K562 (cell line): ENCODE results near the gene CC2D1A. TPM values are rescaled to one million over a fixed set of nuclear protein-coding genes. Genes with fewer than 3 reads are reported as not detected.
A peak's percentile ranks its signal among the peaks of the same experiment; 100 is the strongest.

Experiments
- ATAC-seq: fragments of 200-7000 bp; cut with Tn5 transposase; 3 replicates; pipeline ENCODE4 v1.9.1; 2020; ENCODE audit warnings: moderate library complexity
- BruUV-seq: library from RNA; stranded (reverse); fragments of 400-500 nt; replicated peaks from 2 replicates; lab custom pipeline; 2021; lab: Mats Ljungman, UMichigan
- CTCF ChIA-PET: fragments of 300-600 bp; formaldehyde crosslinking; extraction: SDS; loops from one replicate; lab custom pipeline; 2021; ENCODE audit warnings: low intra/inter-chr PET ratio; lab: Yijun Ruan, JAX
- POLR2A ChIA-PET: fragments of 300-600, 350-650 bp; sonication (Branson Sonifier 250); formaldehyde crosslinking; extraction: SDS; loops from one replicate; lab custom pipeline; 2021; ENCODE audit warnings: antibody characterized with exemption, inconsistent platforms; lab: Yijun Ruan, JAX
- DNase-seq, 4 experiments: peaks; one replicate each; pipeline versions ENCODE4 v3.0.0 to v3.0.0-alpha.2; 2011 to 2018; ENCODE audit warnings: low spot score in 3 of 4, mixed read lengths in 3 of 4; ENCODE audit errors: extremely low read depth in 1 of 4
- FAIRE-seq: peaks from 2 replicates; lab custom pipeline; 2011; peaks lifted over from hg19 to GRCh38; lab: Jason Lieb, UNC
- H2AFZ ChIP-seq: 2 replicates; pipeline ENCODE4 v1.6.0; 2011; ENCODE audit warnings: low read depth, low read length, control low read depth, inconsistent platforms
- H3K27ac ChIP-seq: fragments of 200-600 bp; 3 replicates; pipeline ENCODE4 v1.8.0; 2011; ENCODE audit warnings: low read depth, mild to moderate bottlenecking, control low read depth, inconsistent platforms, low read length, moderate library complexity, mixed read lengths; ENCODE audit errors: extremely low read depth
- H3K27me3 ChIP-seq, 2 experiments: fragments of 300-600 bp in 1 of 2; 2 replicates in 1 of 2; 3 replicates in 1 of 2; pipeline versions ENCODE4 v1.6.0 to v1.8.0; 2011; ENCODE audit warnings: inconsistent platforms in 2 of 2, low read length in 2 of 2, mild to moderate bottlenecking in 1 of 2, mixed read lengths in 1 of 2, moderate library complexity in 1 of 2; ENCODE audit not compliant: control insufficient read depth in 2 of 2, insufficient read depth in 2 of 2
- H3K36me3 ChIP-seq: fragments of 300-600 bp; 3 replicates; pipeline ENCODE4 v1.8.0; 2011; ENCODE audit warnings: mild to moderate bottlenecking, low read length, inconsistent platforms; ENCODE audit not compliant: control insufficient read depth, insufficient read depth
- H3K4me1 ChIP-seq, 2 experiments: fragments of 200-600 bp in 1 of 2; replicated peaks in 1 of 2; 2 replicates in 1 of 2; 3 replicates in 1 of 2; pipeline versions ENCODE4 v1.5.1 to v1.8.0; 2011; ENCODE audit warnings: inconsistent platforms in 2 of 2, low read length in 2 of 2, mild to moderate bottlenecking in 1 of 2, mixed read lengths in 1 of 2, moderate library complexity in 1 of 2; ENCODE audit not compliant: control insufficient read depth in 2 of 2, insufficient read depth in 2 of 2
- H3K4me2 ChIP-seq: 2 replicates; pipeline ENCODE4 v1.6.1; 2011; ENCODE audit warnings: low read length, control low read depth, inconsistent platforms, mixed read lengths; ENCODE audit not compliant: insufficient read depth
- H3K4me3 ChIP-seq: fragments of 200-600 bp; sonication (generic), shearing (Covaris generic); 2 replicates; pipeline ENCODE4 v1.5.1; 2016; ENCODE audit warnings: control low read depth, inconsistent platforms
- H3K79me2 ChIP-seq: fragments of 200-600 bp; 3 replicates; pipeline ENCODE4 v1.8.0; 2011; ENCODE audit warnings: low read length, inconsistent platforms; ENCODE audit not compliant: control insufficient read depth, insufficient read depth
- H3K9ac ChIP-seq, 2 experiments: 2 replicates each; pipeline versions ENCODE4 v1.6.0 to v1.6.1; 2011; ENCODE audit warnings: low read depth in 2 of 2, low read length in 2 of 2, control low read depth in 1 of 2, inconsistent platforms in 1 of 2, mild to moderate bottlenecking in 1 of 2, mixed read lengths in 1 of 2; ENCODE audit not compliant: insufficient read depth in 1 of 2
- H3K9me1 ChIP-seq: one replicate; pipeline ENCODE4 v1.6.0; 2011; ENCODE audit warnings: inconsistent platforms, mild to moderate bottlenecking, low read length, moderate library complexity; ENCODE audit not compliant: control insufficient read depth, insufficient read depth
- H3K9me3 ChIP-seq: replicated peaks from 2 replicates; pipeline ENCODE4 v1.5.1; 2011; ENCODE audit warnings: low read depth, low read length, inconsistent platforms; ENCODE audit not compliant: control insufficient read depth, insufficient read depth
- H4K20me1 ChIP-seq: replicated peaks from 2 replicates; pipeline ENCODE4 v1.6.1; 2011; ENCODE audit warnings: low read length, inconsistent platforms, mixed read lengths; ENCODE audit not compliant: control insufficient read depth, insufficient read depth
- ATF3 ChIP-seq, 2 experiments: fragments of 450-650 bp in 1 of 2; sonication (generic) in 1 of 2; formaldehyde crosslinking in 1 of 2; IDR thresholded peaks in 1 of 2; conservative IDR thresholded peaks in 1 of 2; 2 replicates each; pipeline versions ENCODE4 v1.6.1 to v1.8.1; 2016 to 2023; ENCODE audit warnings: mild to moderate bottlenecking in 2 of 2, moderate library complexity in 2 of 2, inconsistent platforms in 1 of 2, missing genetic modification reagents in 1 of 2
- CTCF ChIP-seq, 3 experiments: IDR thresholded peaks in 2 of 3; conservative IDR thresholded peaks in 1 of 3; 2 replicates each; pipeline ENCODE4 v1.5.1; 2011 to 2012; ENCODE audit warnings: low read length in 3 of 3, mild to moderate bottlenecking in 3 of 3, control low read depth in 2 of 3, improper control_type of control experiment in 1 of 3, inconsistent platforms in 1 of 3, low read depth in 1 of 3, mixed read lengths in 1 of 3, moderate library complexity in 1 of 3; ENCODE audit not compliant: insufficient read depth in 2 of 3
- EGR1 ChIP-seq: fragments of 450-650 bp; conservative IDR thresholded peaks from 2 replicates; pipeline ENCODE4 v1.6.1; 2017; ENCODE audit warnings: mild to moderate bottlenecking
- FIP1L1 ChIP-seq: fragments of 200-400 bp; formaldehyde crosslinking; IDR thresholded peaks from 2 replicates; pipeline ENCODE4 v1.6.1; 2018; ENCODE audit warnings: mild to moderate bottlenecking, low read depth, low read length; ENCODE audit not compliant: poor library complexity, severe bottlenecking
- FOXJ2 ChIP-seq: fragments of 200-800 bp; sonication (Bioruptor generic); IDR thresholded peaks from 2 replicates; pipeline ENCODE4 v1.6.1; 2016; ENCODE audit warnings: missing genetic modification characterization, missing compliant biosample characterization
- FOXO4 ChIP-seq: fragments of 450-650 bp; formaldehyde crosslinking; IDR thresholded peaks from 2 replicates; pipeline ENCODE4 v1.4.0; 2020; ENCODE audit warnings: mild to moderate bottlenecking, moderate library complexity
- HIVEP1 ChIP-seq: fragments of 250-450 bp; sonication (Bioruptor Pico); IDR thresholded peaks from 2 replicates; pipeline ENCODE4 v1.4.0; 2020; ENCODE audit warnings: mild to moderate bottlenecking
- SRF ChIP-seq, 2 experiments: fragments of 250-450, 450-650 bp in 1 of 2; sonication (Bioruptor Pico) in 1 of 2; sonication (generic) in 1 of 2; formaldehyde crosslinking; IDR thresholded peaks; 2 replicates each; pipeline versions ENCODE4 v1.5.0 to v1.5.1; 2020 to 2022; ENCODE audit warnings: mild to moderate bottlenecking in 1 of 2, missing genetic modification reagents in 1 of 2
- TAL1 ChIP-seq: fragments of 450-650 bp; IDR thresholded peaks from 2 replicates; pipeline ENCODE4 v1.6.1; 2016; ENCODE audit warnings: mild to moderate bottlenecking
- THRB ChIP-seq: fragments of 450-650 bp; formaldehyde crosslinking; conservative IDR thresholded peaks from 2 replicates; pipeline ENCODE4 v1.4.0; 2022; ENCODE audit warnings: mild to moderate bottlenecking, missing genetic modification characterization
- ZNF780A ChIP-seq: fragments of 250-450 bp; sonication (Bioruptor Pico); IDR thresholded peaks from 2 replicates; pipeline ENCODE4 v1.5.0; 2021; ENCODE audit warnings: mild to moderate bottlenecking
- ZNF79 ChIP-seq: fragments of 250-450 bp; sonication (Bioruptor Pico); IDR thresholded peaks from 2 replicates; pipeline ENCODE4 v1.4.0; 2020; ENCODE audit warnings: low read depth, mild to moderate bottlenecking, moderate library complexity
- WGBS: fragments of 100-300 bp; shearing (Covaris generic); methylation state at CpG from one replicate; pipeline ENCODE4 v1.1.6; 2016; ENCODE audit warnings: low coverage, mixed read lengths; ENCODE audit not compliant: insufficient coverage; ENCODE audit errors: missing lambda C conversion rate; 5-methylcytosine and 5-hydroxymethylcytosine counted together
- in situ Hi-C: fragments of 300-500 bp; cut with MboI; formaldehyde crosslinking; loops from 4 replicates; pipeline ENCODE4 v1.15.0; 2018; ENCODE audit warnings: inconsistent platforms, mixed read lengths
- intact Hi-C: fragments of 100-400 bp; cut with micrococcal nuclease; formaldehyde crosslinking; loops from 2 replicates; pipeline ENCODE4 v1.14.2; 2022
- polyA plus RNA-seq, 8 experiments: library from polyadenylated mRNA; depleted of rRNA in 4 of 8; stranded (reverse) in 5 of 8; unstranded in 3 of 8; fragments of >200 nt; fragmentation: Nextera tagmentation in 2 of 8; fragmentation: Illumina TruSeq in 1 of 8; extraction: Ambion mirVana in 2 of 8; extraction: Trizol in 1 of 8; gene quantifications; 2 replicates each; pipeline versions ENCODE4 v1.2.1 to v1.2.3, GENCODE V29; 2011 to 2014; ENCODE audit warnings: inconsistent platforms in 1 of 8, missing spikeins in 1 of 8
- total RNA-seq, 7 experiments: library from RNA; depleted of rRNA in 6 of 7; stranded (reverse); fragments of >200 nt in 6 of 7; fragmentation: Illumina TruSeq in 2 of 7; extraction: Trizol in 2 of 7; gene quantifications; 2 replicates each; pipeline versions ENCODE4 v1.2.1 to v1.2.3, GENCODE V29; 2011 to 2021; ENCODE audit warnings: low replicate concordance in 1 of 7

Gene CC2D1A
- total and polyA plus RNA-seq, 9 of the 15 experiments (the other 6 are each of a cell fraction or from before 2014, with no cell fraction given) = 0.32 to 31.0 (median 12.9) TPM

- TF ChIP-seq HIVEP1 (CRISPR knock-in tag) (no peak), SRF (CRISPR knock-in tag; IDR thresholded peaks at IDR 0.05) (no peak), FOXO4 (CRISPR knock-in tag) (no peak), FOXJ2 (no peak), ZNF780A (CRISPR knock-in tag) (no peak)
Measured at GRCh38 chr19:13976446-13976845, 70.4 kb downstream of the CC2D1A start (continued).

GRCh38 chr19:13977803-13978202 is 71.8 kb downstream of the CC2D1A start:
- H3K9ac ChIP-seq = peak overlapping the region in 1 of 2 experiments; percentile 28; a peak in 1 of 4 replicates
- POLR2A ChIA-PET = interaction anchor here (0.6 to 1.1 kb wide), 4 partner anchors 12 to 40 kb away, joined by 3 read pairs; no protein-coding TSS in a partner anchor
- intact Hi-C loops = no loop called here
- TF ChIP-seq THRB (no peak), ATF3 (IDR thresholded peaks at IDR 0.05) (no peak), ATF3 (CRISPR knock-in tag; conservative IDR thresholded peaks at IDR 0.05) (no peak), TAL1 (no peak), ZNF79 (CRISPR knock-in tag) (no peak), FIP1L1 (no peak), CTCF (IDR thresholded peaks at IDR 0.05 in 2 of 3, conservative IDR thresholded peaks at IDR 0.05 in 1 of 3; ENCODE audit: insufficient read depth in 2 of 3, low read depth in 1 of 3, low read length in 3 of 3) (no peak), EGR1 (no peak)

More at GRCh38 chr19:13977803-13978202, 71.8 kb downstream of the CC2D1A start:
- no peaks in the 10 kb centered on the region for H4K20me1 ChIP-seq
- no peak for FAIRE-seq
- no peak for DNase-seq
- H3K27me3 ChIP-seq = no peaks in the 10 kb centered on the region
- H3K9me3 ChIP-seq = no peaks in the 10 kb centered on the region
- in situ Hi-C loops = no loop called here
- CTCF ChIA-PET = interaction anchor here (0.6 kb wide), 1 partner anchor 58 kb away, joined by 3 read pairs; no protein-coding TSS in a partner anchor
- H3K9me1 ChIP-seq = no peaks in the 10 kb centered on the region
- BruUV-seq = no TSS peak
- no peak overlapping the region for H2AFZ ChIP-seq
- peaks cover 48% of the 10 kb centered on the region; the same call in 2 of the 3 replicates for H3K36me3 ChIP-seq
- 91% methylated on average over 12 of the region's 12 CpGs for WGBS
- H3K27ac ChIP-seq = no peak overlapping the region
- peaks cover 0 to 42% of the 10 kb centered on the region in 2 experiments; a peak in 2 of 5 replicates for H3K4me1 ChIP-seq
- H3K79me2 ChIP-seq = no peaks in the 10 kb centered on the region
- no peak for ATAC-seq
- H3K4me3 ChIP-seq = no peak overlapping the region
- no peak overlapping the region for H3K4me2 ChIP-seq
